T1000 (cell line): ENCODE measurements around the gene SCN8A.

Source experiments
- DNase-seq: peaks from one replicate; lab custom pipeline; 2025; ENCODE audit warnings: mixed read lengths; lab: John Stamatoyannopoulos, UW

SCN8A gene

DNA sequence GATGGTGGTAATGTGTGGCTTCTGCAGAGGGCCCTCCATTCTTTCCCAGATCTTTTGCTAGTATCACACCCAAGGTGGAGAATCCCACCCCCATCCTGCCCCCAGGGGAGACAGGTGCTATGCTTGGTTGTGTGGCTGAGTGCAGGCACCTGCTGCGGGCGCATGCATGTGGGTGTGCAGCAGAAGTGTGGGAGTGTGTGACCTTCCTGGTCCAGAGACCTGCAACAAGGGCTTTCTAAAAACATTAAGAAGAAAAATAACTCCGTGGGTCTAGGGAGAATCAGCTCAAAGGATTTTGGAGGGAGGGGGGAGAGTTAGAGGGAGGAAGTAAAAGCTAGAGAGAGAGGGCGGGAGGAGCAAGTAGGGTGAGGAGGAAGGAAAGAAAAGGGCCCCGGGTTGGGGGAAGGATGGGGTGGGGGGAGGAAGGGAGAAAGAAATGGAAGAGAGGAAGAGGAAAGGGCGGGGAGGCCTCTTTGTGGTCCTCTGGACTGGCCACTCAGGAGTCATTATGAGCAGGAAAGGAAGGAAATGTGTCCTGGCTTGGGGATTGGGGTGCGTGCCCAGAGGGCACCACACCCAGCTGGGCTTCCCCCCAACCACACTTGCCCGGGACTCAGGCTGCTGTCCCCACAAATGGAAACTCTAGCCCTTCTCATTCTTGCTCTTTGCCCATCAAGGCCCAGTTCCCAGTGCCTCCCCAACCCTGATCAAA, 260.5 kb downstream of the SCN8A start:
- DNase-seq = no peak

DNA sequence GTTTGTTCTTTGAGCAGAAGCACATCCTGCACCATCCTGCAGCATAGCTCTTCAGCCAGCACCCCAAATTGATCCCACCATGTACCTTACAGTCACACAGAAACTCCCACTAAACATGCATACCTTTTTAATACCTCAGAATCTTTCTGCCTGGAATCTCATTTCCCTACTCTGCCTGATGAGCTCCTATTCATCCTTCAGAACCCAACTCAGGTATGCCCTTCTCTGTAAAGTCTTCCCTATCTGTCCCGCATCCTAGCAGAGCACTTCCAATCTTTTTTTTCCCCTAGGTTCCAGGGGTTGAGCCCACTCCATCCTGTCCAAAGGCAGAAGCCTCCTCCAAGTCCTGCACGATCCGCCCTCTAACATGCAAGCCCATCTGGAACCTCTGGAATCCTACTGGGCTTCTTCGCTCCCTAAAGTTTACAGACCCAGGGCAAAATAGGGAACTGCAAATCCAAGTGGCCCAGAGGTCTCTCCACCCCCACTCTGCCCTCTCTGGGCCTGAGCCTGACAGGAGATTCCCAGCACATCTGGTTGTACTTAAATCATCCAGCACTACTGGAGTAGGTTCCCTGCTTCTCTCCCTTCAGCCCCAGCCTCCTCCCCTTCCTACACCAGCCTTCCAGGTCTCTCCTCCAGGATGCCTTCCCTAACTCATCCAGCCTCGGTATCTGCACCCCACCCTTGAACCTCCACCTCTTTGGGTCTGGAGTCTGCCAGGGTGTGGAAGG, 261.5 kb downstream of the SCN8A start:
- DNase-seq = no peak

DNA sequence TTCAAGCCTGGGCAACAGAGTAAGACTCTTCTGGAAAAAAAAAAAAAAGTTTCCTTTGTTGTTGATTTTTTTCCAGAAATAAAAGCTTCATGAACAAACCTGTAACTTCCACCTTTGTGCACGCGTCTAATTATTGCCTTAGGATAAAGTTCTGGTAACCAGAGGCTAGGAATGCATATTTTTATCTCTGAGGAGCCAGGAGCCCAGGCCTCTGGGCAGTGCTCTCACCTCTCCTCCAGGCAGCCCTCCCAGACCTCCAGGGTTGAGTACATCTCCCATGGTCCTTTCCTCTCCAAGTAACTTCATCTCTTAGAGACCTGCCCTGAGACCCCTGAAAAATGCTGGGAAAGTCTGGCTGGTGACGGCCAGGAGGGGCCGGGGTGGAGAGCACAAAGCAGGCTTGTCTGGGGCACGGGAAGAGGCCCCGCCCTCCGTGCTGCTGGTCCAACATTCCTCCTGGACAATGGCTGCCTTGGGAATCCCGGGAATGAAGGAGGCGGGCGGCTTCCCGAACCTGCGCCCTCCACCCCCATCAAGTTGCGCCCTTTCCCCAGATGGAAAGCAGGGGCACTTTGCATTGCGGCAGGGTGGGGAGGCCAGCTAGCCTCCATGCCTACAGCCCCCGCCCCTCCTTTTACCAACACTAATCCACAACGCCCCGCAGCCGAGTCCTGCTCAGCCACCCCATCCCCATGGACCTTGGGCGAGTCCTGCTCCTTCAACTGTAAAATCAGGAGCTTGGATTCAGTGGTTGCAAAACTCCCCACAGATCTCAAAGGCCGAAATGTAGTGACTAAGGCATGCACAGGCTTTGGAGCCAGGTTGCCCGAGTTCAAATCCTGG, 264.8 kb downstream of the SCN8A start:
- DNase-seq = no peak

DNA sequence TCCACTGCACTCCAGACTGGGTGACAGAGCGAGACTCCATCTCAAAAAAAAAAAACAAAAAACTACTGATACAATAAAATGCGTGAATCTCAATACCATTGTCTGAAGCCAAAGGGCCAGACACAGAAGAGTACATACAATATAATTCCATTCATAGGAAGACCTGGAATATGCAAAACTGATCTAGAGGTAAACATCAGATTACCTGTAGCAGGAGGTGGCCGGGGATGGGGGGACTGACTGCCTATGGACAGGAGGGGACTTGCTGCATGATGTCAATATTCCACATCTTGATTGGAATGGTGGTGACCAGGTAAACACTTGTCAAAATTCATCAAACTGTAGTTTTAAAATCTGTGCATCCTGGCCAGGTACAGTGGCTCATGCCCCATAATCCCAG, 270.0 kb downstream of the SCN8A start:
- DNase-seq = no peak
